ENCODE results near the gene SEC14L2. TPM values are rescaled to one million over a fixed set of nuclear protein-coding genes. Genes with fewer than 3 reads are reported as not detected.
A peak's percentile ranks its signal among the peaks of the same experiment; 100 is the strongest.

SEC14L2 gene
- polyA plus RNA-seq, 2 of the 4 experiments (the other 2 are of a cell fraction) = 12.8 to 15.2 TPM

DNA sequence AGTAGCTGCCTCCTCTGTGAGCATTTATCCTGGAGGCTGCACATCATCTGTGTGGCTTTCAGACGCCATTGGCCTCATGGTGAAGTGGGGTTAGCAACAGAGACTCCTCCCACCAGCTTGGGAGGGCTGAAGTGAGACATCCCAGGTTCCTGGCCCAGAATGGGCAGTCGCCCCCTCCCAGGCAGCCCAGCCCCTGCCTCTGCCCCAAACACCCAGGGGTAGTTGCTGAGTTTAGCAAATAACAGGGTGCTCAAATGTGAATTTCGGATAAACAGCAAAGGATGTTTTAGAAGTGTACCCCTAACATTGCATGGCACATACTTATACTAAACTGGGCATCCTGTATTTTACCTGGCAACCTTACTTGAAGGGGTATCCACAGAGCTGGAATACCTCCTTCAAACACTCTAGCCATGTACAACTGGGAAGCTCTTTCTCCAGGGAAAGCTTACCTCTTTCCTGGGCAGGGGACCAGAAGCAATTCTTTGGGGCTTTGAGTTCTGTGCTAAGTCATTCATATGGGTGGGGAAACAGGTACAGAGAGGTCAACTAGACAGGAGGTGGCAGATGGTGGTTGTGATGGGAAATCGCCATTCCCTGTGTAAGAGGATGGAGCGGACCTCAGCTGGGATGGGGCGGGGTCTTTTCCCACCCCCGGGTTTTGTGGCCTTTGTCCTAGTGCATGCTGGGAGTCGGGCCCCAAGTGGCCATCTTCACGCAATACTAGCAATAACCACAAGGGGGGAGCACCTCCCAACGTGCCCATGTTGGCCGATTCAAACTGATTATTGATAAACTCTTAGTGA lies 48.0 kb downstream of the SEC14L2 start (continued):
- TF ChIP-seq FOSB (CRISPR knock-in tag; IDR thresholded peaks at IDR 0.05) (peak; percentile 59; the same call in 1 of the 2 replicates), PHF8 (IDR thresholded peaks at IDR 0.05; ENCODE audit: borderline replicate concordance, low read depth) (no peak), RFX5 (IDR thresholded peaks at IDR 0.05) (no peak), ZFP36 (IDR thresholded peaks at IDR 0.05; ENCODE audit: borderline replicate concordance, partially characterized antibody) (no peak), NFE2L2 (conservative IDR thresholded peaks at IDR 0.05; ENCODE audit: low read length) (no peak), KDM1A (IDR thresholded peaks at IDR 0.05; ENCODE audit: low read depth) (no peak), RNF2 (IDR thresholded peaks at IDR 0.05; ENCODE audit: borderline replicate concordance, low read depth) (no peak), EHMT2 (IDR thresholded peaks at IDR 0.05; ENCODE audit: low read depth) (no peak), NPAS2 (CRISPR knock-in tag; IDR thresholded peaks at IDR 0.05; ENCODE audit: borderline replicate concordance) (no peak), HEYL (CRISPR knock-in tag; IDR thresholded peaks at IDR 0.05) (no peak), HDAC2 (IDR thresholded peaks at IDR 0.05) (no peak), FOXS1 (CRISPR knock-in tag; IDR thresholded peaks at IDR 0.05) (no peak), JUN (IDR thresholded peaks at IDR 0.05) (no peak), ESRRA (IDR thresholded peaks at IDR 0.05; ENCODE audit: borderline replicate concordance, low read length) (no peak), SREBF2 (IDR thresholded peaks at IDR 0.05) (no peak), EP300 (IDR thresholded peaks at IDR 0.05) (no peak)
- TF ChIP-seq, protein P1, sequence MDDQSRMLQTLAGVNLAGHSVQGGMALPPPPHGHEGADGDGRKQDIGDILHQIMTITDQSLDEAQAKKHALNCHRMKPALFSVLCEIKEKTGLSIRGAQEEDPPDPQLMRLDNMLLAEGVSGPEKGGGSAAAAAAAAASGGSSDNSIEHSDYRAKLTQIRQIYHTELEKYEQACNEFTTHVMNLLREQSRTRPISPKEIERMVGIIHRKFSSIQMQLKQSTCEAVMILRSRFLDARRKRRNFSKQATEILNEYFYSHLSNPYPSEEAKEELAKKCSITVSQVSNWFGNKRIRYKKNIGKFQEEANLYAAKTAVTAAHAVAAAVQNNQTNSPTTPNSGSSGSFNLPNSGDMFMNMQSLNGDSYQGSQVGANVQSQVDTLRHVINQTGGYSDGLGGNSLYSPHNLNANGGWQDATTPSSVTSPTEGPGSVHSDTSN (IDR thresholded peaks at IDR 0.05) = no peak
- TF ChIP-seq, protein P2, sequence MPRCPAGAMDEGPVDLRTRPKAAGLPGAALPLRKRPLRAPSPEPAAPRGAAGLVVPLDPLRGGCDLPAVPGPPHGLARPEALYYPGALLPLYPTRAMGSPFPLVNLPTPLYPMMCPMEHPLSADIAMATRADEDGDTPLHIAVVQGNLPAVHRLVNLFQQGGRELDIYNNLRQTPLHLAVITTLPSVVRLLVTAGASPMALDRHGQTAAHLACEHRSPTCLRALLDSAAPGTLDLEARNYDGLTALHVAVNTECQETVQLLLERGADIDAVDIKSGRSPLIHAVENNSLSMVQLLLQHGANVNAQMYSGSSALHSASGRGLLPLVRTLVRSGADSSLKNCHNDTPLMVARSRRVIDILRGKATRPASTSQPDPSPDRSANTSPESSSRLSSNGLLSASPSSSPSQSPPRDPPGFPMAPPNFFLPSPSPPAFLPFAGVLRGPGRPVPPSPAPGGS (IDR thresholded peaks at IDR 0.05) = no peak
- TF ChIP-seq, protein P3, sequence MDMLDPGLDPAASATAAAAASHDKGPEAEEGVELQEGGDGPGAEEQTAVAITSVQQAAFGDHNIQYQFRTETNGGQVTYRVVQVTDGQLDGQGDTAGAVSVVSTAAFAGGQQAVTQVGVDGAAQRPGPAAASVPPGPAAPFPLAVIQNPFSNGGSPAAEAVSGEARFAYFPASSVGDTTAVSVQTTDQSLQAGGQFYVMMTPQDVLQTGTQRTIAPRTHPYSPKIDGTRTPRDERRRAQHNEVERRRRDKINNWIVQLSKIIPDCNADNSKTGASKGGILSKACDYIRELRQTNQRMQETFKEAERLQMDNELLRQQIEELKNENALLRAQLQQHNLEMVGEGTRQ (IDR thresholded peaks at IDR 0.05) = no peak
- TF ChIP-seq, protein P4, sequence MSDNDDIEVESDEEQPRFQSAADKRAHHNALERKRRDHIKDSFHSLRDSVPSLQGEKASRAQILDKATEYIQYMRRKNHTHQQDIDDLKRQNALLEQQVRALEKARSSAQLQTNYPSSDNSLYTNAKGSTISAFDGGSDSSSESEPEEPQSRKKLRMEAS (IDR thresholded peaks at IDR 0.05) = no peak
- TF ChIP-seq, protein P5, sequence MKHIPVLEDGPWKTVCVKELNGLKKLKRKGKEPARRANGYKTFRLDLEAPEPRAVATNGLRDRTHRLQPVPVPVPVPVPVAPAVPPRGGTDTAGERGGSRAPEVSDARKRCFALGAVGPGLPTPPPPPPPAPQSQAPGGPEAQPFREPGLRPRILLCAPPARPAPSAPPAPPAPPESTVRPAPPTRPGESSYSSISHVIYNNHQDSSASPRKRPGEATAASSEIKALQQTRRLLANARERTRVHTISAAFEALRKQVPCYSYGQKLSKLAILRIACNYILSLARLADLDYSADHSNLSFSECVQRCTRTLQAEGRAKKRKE (CRISPR knock-in tag; IDR thresholded peaks at IDR 0.05; ENCODE audit: low read depth) = no peak
- TF ChIP-seq, protein P6, sequence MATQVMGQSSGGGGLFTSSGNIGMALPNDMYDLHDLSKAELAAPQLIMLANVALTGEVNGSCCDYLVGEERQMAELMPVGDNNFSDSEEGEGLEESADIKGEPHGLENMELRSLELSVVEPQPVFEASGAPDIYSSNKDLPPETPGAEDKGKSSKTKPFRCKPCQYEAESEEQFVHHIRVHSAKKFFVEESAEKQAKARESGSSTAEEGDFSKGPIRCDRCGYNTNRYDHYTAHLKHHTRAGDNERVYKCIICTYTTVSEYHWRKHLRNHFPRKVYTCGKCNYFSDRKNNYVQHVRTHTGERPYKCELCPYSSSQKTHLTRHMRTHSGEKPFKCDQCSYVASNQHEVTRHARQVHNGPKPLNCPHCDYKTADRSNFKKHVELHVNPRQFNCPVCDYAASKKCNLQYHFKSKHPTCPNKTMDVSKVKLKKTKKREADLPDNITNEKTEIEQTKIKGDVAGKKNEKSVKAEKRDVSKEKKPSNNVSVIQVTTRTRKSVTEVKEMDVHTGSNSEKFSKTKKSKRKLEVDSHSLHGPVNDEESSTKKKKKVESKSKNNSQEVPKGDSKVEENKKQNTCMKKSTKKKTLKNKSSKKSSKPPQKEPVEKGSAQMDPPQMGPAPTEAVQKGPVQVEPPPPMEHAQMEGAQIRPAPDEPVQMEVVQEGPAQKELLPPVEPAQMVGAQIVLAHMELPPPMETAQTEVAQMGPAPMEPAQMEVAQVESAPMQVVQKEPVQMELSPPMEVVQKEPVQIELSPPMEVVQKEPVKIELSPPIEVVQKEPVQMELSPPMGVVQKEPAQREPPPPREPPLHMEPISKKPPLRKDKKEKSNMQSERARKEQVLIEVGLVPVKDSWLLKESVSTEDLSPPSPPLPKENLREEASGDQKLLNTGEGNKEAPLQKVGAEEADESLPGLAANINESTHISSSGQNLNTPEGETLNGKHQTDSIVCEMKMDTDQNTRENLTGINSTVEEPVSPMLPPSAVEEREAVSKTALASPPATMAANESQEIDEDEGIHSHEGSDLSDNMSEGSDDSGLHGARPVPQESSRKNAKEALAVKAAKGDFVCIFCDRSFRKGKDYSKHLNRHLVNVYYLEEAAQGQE (IDR thresholded peaks at IDR 0.05) = no peak
- TF ChIP-seq, protein P7, sequence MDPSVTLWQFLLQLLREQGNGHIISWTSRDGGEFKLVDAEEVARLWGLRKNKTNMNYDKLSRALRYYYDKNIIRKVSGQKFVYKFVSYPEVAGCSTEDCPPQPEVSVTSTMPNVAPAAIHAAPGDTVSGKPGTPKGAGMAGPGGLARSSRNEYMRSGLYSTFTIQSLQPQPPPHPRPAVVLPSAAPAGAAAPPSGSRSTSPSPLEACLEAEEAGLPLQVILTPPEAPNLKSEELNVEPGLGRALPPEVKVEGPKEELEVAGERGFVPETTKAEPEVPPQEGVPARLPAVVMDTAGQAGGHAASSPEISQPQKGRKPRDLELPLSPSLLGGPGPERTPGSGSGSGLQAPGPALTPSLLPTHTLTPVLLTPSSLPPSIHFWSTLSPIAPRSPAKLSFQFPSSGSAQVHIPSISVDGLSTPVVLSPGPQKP (IDR thresholded peaks at IDR 0.05; ENCODE audit: low read depth, low read length) = no peak
